OCI-LY1 (cell line): ENCODE results near the gene N4BP2L2.

ENCODE experiments used
- H2AFZ ChIP-seq: fragments of 200-600 bp; sonication (generic), shearing (Covaris generic); 2 replicates; pipeline ENCODE4 v1.6.0; 2014; ENCODE audit warnings: antibody characterized with exemption, mild to moderate bottlenecking, low read length
- H3F3A ChIP-seq: fragments of 200-600 bp; sonication (generic), shearing (Covaris generic); 2 replicates; pipeline ENCODE4 v1.6.0; 2014; ENCODE audit warnings: mild to moderate bottlenecking, antibody characterized with exemption, low read length, moderate library complexity; ENCODE audit not compliant: insufficient read depth
- H3K27ac ChIP-seq: fragments of 200-600 bp; sonication (generic); 2 replicates; pipeline ENCODE4 v1.5.1; 2014; ENCODE audit warnings: low read length, mixed run types, mild to moderate bottlenecking, low read depth; ENCODE audit not compliant: poor library complexity, severe bottlenecking
- H3K27me3 ChIP-seq: fragments of 200-600 bp; sonication (generic); 2 replicates; pipeline ENCODE4 v1.6.0; 2014; ENCODE audit warnings: antibody characterized with exemption, mild to moderate bottlenecking, low read length, moderate library complexity; ENCODE audit not compliant: insufficient read depth
- H3K36me3 ChIP-seq: fragments of 200-600 bp; sonication (generic); 2 replicates; pipeline ENCODE4 v1.6.1; 2014; ENCODE audit warnings: mild to moderate bottlenecking, antibody characterized with exemption, low read length, moderate library complexity, mixed read lengths; ENCODE audit not compliant: insufficient read depth
- H3K4me1 ChIP-seq: fragments of 200-600 bp; sonication (generic); 2 replicates; pipeline ENCODE4 v1.5.1; 2014; ENCODE audit warnings: mild to moderate bottlenecking, low read length, moderate library complexity; ENCODE audit not compliant: insufficient read depth, severe bottlenecking
- H3K4me2 ChIP-seq: fragments of 200-600 bp; sonication (generic), shearing (Covaris generic); 2 replicates; pipeline ENCODE4 v1.6.1; 2014; ENCODE audit warnings: low read length
- H3K4me3 ChIP-seq: fragments of 200-600 bp; sonication (generic); 2 replicates; pipeline ENCODE4 v1.5.1; 2014; ENCODE audit warnings: low read length, low read depth, mild to moderate bottlenecking, mixed read lengths; ENCODE audit not compliant: poor library complexity, severe bottlenecking
- H3K79me2 ChIP-seq: fragments of 200-600 bp; shearing (Covaris generic); 2 replicates; pipeline ENCODE4 v1.6.1; 2016; ENCODE audit warnings: mixed run types, low read length, mixed read lengths; ENCODE audit not compliant: insufficient read depth
- H3K9ac ChIP-seq: fragments of 200-600 bp; sonication (generic), shearing (Covaris generic); 2 replicates; pipeline ENCODE4 v1.6.1; 2014; ENCODE audit warnings: mild to moderate bottlenecking, low read length, mixed read lengths
- H3K9me2 ChIP-seq: fragments of 200-600 bp; sonication (generic), shearing (Covaris generic); 2 replicates; pipeline ENCODE4 v1.6.1; 2014; ENCODE audit warnings: low read depth, mild to moderate bottlenecking, low read length, mixed read lengths
- H3K9me3 ChIP-seq: fragments of 200-600 bp; shearing (Covaris generic); 2 replicates; pipeline ENCODE4 v1.6.1; 2014; ENCODE audit warnings: low read length, mixed read lengths
- H4K20me1 ChIP-seq: fragments of 200-600 bp; sonication (generic), shearing (Covaris generic); 2 replicates; pipeline ENCODE4 v1.6.0; 2016; ENCODE audit warnings: mild to moderate bottlenecking, low read length; ENCODE audit not compliant: insufficient read depth
- EZH2 ChIP-seq: fragments of 200-600 bp; sonication (generic), shearing (Covaris generic); IDR thresholded peaks from 2 replicates; pipeline ENCODE4 v1.8.0; 2017; ENCODE audit warnings: borderline replicate concordance, mixed run types, mild to moderate bottlenecking, antibody characterized with exemption, low read length, moderate library complexity, mixed read lengths
- TF ChIP-seq, protein P1 (sequence below): fragments of 200-600 bp; sonication (generic), shearing (Covaris generic); IDR thresholded peaks from 2 replicates; pipeline ENCODE4 v1.5.1; 2017; ENCODE audit warnings: mild to moderate bottlenecking, antibody characterized with exemption, low read length, moderate library complexity, mixed read lengths

Gene N4BP2L2

DNA sequence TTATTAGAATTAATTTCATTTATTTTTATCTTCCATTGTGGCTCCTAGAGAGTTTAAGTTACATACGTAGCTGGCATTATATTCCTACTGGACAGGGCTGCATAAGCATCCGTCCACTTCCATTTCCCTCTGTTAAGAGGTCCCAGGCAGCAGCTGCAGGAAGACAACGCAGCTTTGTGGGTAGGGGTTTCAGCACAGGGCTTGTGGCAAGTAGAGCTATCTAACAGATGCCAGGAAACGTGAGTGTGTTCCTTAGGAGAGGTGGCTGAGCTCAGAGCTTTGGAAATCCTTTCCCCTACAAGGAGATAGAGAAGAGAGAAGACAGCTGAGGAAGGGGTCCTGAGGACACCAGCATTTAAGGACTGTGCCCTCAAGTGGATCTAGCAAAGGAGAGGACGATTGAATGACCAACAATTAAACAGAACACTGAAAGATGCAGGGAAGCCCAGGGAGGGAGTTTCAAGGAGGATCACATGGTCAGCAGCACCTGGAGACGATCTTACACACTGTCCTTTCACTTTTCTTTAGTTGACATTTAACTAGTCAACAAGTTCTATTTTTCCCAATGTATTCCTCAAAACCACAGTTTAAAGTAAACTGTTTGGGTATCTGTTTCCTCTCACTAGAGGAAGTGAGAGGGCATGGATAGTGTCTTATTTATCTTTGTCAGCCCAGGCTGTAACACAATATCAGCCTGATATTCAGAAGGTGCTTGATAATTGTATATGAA, 108.4 kb downstream of the N4BP2L2 start:
- no peaks in the 10 kb centered on the region for H3F3A ChIP-seq
- no peak overlapping the region for H3K4me3 ChIP-seq
- no peak overlapping the region for H3K9ac ChIP-seq
- peaks cover 8% of the 10 kb centered on the region for H3K79me2 ChIP-seq
- no peak overlapping the region for H2AFZ ChIP-seq
- TF ChIP-seq EZH2: no peak
- TF ChIP-seq, protein P1, sequence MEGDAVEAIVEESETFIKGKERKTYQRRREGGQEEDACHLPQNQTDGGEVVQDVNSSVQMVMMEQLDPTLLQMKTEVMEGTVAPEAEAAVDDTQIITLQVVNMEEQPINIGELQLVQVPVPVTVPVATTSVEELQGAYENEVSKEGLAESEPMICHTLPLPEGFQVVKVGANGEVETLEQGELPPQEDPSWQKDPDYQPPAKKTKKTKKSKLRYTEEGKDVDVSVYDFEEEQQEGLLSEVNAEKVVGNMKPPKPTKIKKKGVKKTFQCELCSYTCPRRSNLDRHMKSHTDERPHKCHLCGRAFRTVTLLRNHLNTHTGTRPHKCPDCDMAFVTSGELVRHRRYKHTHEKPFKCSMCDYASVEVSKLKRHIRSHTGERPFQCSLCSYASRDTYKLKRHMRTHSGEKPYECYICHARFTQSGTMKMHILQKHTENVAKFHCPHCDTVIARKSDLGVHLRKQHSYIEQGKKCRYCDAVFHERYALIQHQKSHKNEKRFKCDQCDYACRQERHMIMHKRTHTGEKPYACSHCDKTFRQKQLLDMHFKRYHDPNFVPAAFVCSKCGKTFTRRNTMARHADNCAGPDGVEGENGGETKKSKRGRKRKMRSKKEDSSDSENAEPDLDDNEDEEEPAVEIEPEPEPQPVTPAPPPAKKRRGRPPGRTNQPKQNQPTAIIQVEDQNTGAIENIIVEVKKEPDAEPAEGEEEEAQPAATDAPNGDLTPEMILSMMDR: no peak
- no peaks in the 10 kb centered on the region for H3K9me3 ChIP-seq
- H4K20me1 ChIP-seq: no peaks in the 10 kb centered on the region
- H3K4me1 ChIP-seq: peaks cover 31% of the 10 kb centered on the region
- no peaks in the 10 kb centered on the region for H3K27me3 ChIP-seq
- H3K4me2 ChIP-seq: no peak overlapping the region
- no peaks in the 10 kb centered on the region for H3K9me2 ChIP-seq
- H3K36me3 ChIP-seq: peaks cover 6% of the 10 kb centered on the region; the same call in 1 of the 2 replicates
- H3K27ac ChIP-seq: no peak overlapping the region

DNA sequence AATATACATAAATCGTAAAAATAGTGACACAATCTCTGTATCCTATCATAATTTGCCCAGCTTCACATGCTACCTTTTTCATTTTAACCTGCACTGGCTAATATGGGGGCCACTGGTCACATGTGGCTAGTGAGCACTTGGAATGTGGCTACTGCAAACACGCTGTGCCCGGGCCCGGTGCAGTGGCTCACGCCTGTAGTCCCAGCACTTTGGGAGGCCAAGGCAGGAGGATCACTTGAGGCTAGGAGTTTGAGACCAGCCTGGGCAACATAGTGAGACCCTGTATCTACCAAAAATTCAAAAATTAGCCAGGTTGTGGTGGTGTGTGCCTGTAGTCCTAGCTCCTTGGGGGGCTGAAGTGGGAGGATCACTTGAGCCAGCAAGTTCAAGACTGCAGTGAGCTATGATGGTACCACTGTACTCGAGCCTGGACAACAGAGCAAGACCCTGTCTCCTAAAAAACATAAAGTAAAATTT, 109.1 kb downstream of the N4BP2L2 start:
- H3K9ac ChIP-seq: no peak overlapping the region
- H3K36me3 ChIP-seq: peaks cover 8% of the 10 kb centered on the region; the same call in 1 of the 2 replicates
- no peaks in the 10 kb centered on the region for H3K27me3 ChIP-seq
- H2AFZ ChIP-seq: no peak overlapping the region
- no peaks in the 10 kb centered on the region for H3K9me2 ChIP-seq
- TF ChIP-seq, protein P1: no peak
- no peak for TF ChIP-seq EZH2
- H3K27ac ChIP-seq: no peak overlapping the region
- no peaks in the 10 kb centered on the region for H3K9me3 ChIP-seq
- H4K20me1 ChIP-seq: no peaks in the 10 kb centered on the region
- peaks cover 33% of the 10 kb centered on the region for H3K4me1 ChIP-seq
- no peaks in the 10 kb centered on the region for H3F3A ChIP-seq
- H3K79me2 ChIP-seq: peaks cover 14% of the 10 kb centered on the region
- H3K4me2 ChIP-seq: no peak overlapping the region
- no peak overlapping the region for H3K4me3 ChIP-seq

DNA sequence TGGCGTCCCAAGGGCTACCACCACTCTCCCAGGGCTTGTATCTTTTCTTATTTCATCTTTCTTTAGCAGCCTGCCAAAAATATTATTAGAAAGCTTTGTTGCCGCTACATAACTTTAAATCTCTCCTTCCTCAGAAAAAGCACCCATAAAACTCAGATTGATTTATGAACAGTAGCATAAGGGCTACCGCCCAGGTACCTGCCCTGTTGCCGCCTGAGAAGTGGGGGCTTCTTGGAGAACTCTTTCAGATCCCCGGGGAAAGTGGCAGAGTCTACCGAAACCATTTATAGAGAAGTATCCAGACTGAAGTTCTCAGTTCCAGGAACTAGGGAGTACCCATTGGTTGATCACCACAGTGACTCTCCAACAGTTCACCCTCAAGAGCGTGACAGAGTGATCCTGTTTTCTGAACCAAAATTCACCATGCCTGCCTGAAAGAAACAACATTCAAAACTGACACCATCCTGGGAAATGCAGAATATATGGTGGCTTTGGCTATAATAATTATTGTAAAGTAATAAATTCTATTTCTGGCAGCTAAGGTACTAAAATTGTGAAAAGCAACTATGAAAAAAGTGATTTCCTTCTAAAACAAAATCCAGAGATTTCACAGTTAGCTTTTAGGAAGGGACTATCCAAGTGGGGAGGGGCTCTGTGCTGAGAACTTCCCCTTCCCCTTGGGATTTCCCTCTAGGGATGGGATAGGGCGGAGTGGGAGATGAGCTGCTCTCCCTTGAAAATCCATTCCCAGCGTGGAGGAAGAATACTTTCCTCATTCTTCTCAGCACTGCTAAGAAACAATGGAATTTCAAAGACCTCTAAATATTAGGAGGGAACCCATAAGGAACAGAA, 109.8 kb downstream of the N4BP2L2 start:
- H3K4me2 ChIP-seq: peak overlapping the region; percentile 82

More for the DNA sequence above, 109.8 kb downstream of the N4BP2L2 start:
- Histone ChIP-seq H3K9me2 (no peaks in the 10 kb centered on the region), H3K27me3 (no peaks in the 10 kb centered on the region), H3K36me3 (peaks cover 14% of the 10 kb centered on the region), H3F3A (no peaks in the 10 kb centered on the region), H3K79me2 (peaks cover 14% of the 10 kb centered on the region), H3K9ac (peak overlapping the region; percentile 80), H3K9me3 (no peaks in the 10 kb centered on the region), H3K4me3 (peak overlapping the region; percentile 83), H3K27ac (peak overlapping the region; percentile 2), H4K20me1 (no peaks in the 10 kb centered on the region), H2AFZ (peak overlapping the region; percentile 18), H3K4me1 (peaks cover 33% of the 10 kb centered on the region)
- no peak for TF ChIP-seq EZH2
- TF ChIP-seq, protein P1: no peak
